Panc1 (cell line): Measurements from ENCODE around the gene SUGCT. TPM values are rescaled to one million over a fixed set of nuclear protein-coding genes. Genes with fewer than 3 reads are reported as not detected.

Experiments used
- ATAC-seq: fragments of 200-7000 bp; cut with Tn5 transposase; 2 replicates; pipeline ENCODE4 v1.9.1; 2020; ENCODE audit warnings: mild to moderate bottlenecking, moderate library complexity
- BruUV-seq: library from RNA; stranded (reverse); fragments of 400-500 nt; replicated peaks from 2 replicates; lab custom pipeline; 2021; lab: Mats Ljungman, UMichigan
- CTCF ChIA-PET: fragments of 300-600 bp; sonication (Branson Sonifier 250); formaldehyde crosslinking; loops from one replicate; lab custom pipeline; 2022; ENCODE audit warnings: antibody characterized with exemption; lab: Charles Lee
- POLR2A ChIA-PET: fragments of 300-600 bp; sonication (Branson Sonifier 250); formaldehyde crosslinking; loops from one replicate; lab custom pipeline; 2022; ENCODE audit warnings: antibody characterized with exemption; lab: Charles Lee
- DNase-seq: peaks from one replicate; pipeline ENCODE4 v3.0.0-alpha.2; 2010; ENCODE audit warnings: low read depth, low spot score
- H3K27ac ChIP-seq: 2 replicates; pipeline ENCODE4 v1.5.1; 2011; ENCODE audit warnings: mild to moderate bottlenecking, low read length, inconsistent platforms
- H3K27me3 ChIP-seq: fragments of 200-500 bp; sonication (Bioruptor generic); 2 replicates; pipeline ENCODE4 v1.6.0; 2014; ENCODE audit warnings: low read length, inconsistent platforms; ENCODE audit not compliant: control insufficient read depth, insufficient read depth
- H3K36me3 ChIP-seq: fragments of 200-500 bp; sonication (Bioruptor generic); 2 replicates; pipeline ENCODE4 v1.5.1; 2014; ENCODE audit warnings: inconsistent platforms, mild to moderate bottlenecking, low read length, moderate library complexity; ENCODE audit not compliant: control insufficient read depth, insufficient read depth
- H3K4me1 ChIP-seq: 2 replicates; pipeline ENCODE4 v1.5.1; 2011; ENCODE audit warnings: inconsistent platforms, mild to moderate bottlenecking, low read length, moderate library complexity; ENCODE audit not compliant: control insufficient read depth, insufficient read depth
- H3K4me3 ChIP-seq, 2 experiments: 2 replicates each; pipeline ENCODE4 v1.5.1; 2011 to 2012; ENCODE audit warnings: low read depth in 2 of 2, low read length in 2 of 2, mild to moderate bottlenecking in 2 of 2, inconsistent platforms in 1 of 2, moderate library complexity in 1 of 2
- H3K9me3 ChIP-seq: fragments of 200-500 bp; sonication (Bioruptor generic); 2 replicates; pipeline ENCODE4 v1.5.1; 2014; ENCODE audit warnings: low read depth, mild to moderate bottlenecking, inconsistent platforms, low read length, moderate library complexity; ENCODE audit not compliant: control insufficient read depth, insufficient read depth
- CTCF ChIP-seq: fragments of 450-650 bp; IDR thresholded peaks from 2 replicates; pipeline ENCODE4 v1.5.1; 2017; ENCODE audit warnings: mild to moderate bottlenecking
- POLR2AphosphoS5 ChIP-seq: IDR thresholded peaks from 2 replicates; pipeline ENCODE4 v1.6.1; 2012; ENCODE audit warnings: mild to moderate bottlenecking, low read depth, low read length, moderate library complexity
- REST ChIP-seq, 2 experiments: IDR thresholded peaks; 2 replicates each; pipeline ENCODE4 v1.6.1; 2011 to 2012; ENCODE audit warnings: low read depth in 2 of 2, control low read depth in 1 of 2, low read length in 1 of 2, mild to moderate bottlenecking in 1 of 2, moderate library complexity in 1 of 2; ENCODE audit not compliant: insufficient read depth in 1 of 2
- SIN3A ChIP-seq: IDR thresholded peaks from 2 replicates; pipeline ENCODE4 v1.6.1; 2012; ENCODE audit warnings: low read depth, mild to moderate bottlenecking, low read length, moderate library complexity, borderline replicate concordance; ENCODE audit not compliant: insufficient read depth
- TCF7L2 ChIP-seq: IDR thresholded peaks from 2 replicates; pipeline ENCODE4 v1.6.1; 2011; ENCODE audit warnings: mild to moderate bottlenecking, low read depth, low read length, inconsistent platforms
- in situ Hi-C: cut with HindIII; loops from 2 replicates; pipeline ENCODE4 v1.10.0; 2016; ENCODE audit warnings: low sequenced_read_pairs, low pct_unique_long_range_greater_than_20kb
- intact Hi-C: fragments of 100-400 bp; cut with micrococcal nuclease; formaldehyde crosslinking; loops from one replicate; pipeline ENCODE4 v1.10.0; 2022; ENCODE audit not compliant: unreplicated experiment
- total RNA-seq: library from RNA; stranded (reverse); gene quantifications from one replicate; pipeline ENCODE4 v1.2.1, GENCODE V29; 2021; ENCODE audit not compliant: unreplicated experiment

SUGCT gene
- total RNA-seq, 1 experiment from 2014 or later: 3.1 TPM

- intact Hi-C loops (no loop called here), in situ Hi-C loops (no loop called here)
- no peak for ATAC-seq
- H3K4me1 ChIP-seq: no peaks in the 10 kb centered on the region
- no peak for DNase-seq
- H3K4me3 ChIP-seq: no peak overlapping the region
- H3K27me3 ChIP-seq: no peaks in the 10 kb centered on the region
- CTCF ChIA-PET: no interaction called here
- H3K9me3 ChIP-seq: peaks cover 5% of the 10 kb centered on the region; the same call in 1 of the 2 replicates
- H3K27ac ChIP-seq: no peak overlapping the region
- H3K36me3 ChIP-seq: no peaks in the 10 kb centered on the region
- POLR2A ChIA-PET: no interaction called here
- TF ChIP-seq SIN3A: no peak
- no peak for TF ChIP-seq TCF7L2
- TF ChIP-seq CTCF: no peak
- TF ChIP-seq POLR2AphosphoS5: no peak
- no peak for TF ChIP-seq REST (IDR thresholded peaks at IDR 0.05; ENCODE audit: insufficient read depth in 1 of 2, low read depth in 2 of 2, low read length in 1 of 2)
- no TSS peak for BruUV-seq
These were observed 604.5 kb downstream of the SUGCT start for GRCh38 chr7:40739257-40739656.

- Histone ChIP-seq H3K27me3 (no peaks in the 10 kb centered on the region), H3K4me1 (no peaks in the 10 kb centered on the region), H3K27ac (no peak overlapping the region), H3K36me3 (no peaks in the 10 kb centered on the region), H3K4me3 (no peak overlapping the region), H3K9me3 (0 out of 2 replicates have a peak, but pooled peaks cover 5% of the 10 kb centered on the region)
- in situ Hi-C loops: no loop called here
- intact Hi-C loops: no loop called here
- no peak for DNase-seq
- no peak for ATAC-seq
- BruUV-seq: no TSS peak
- ChIA-PET CTCF (no interaction called here), POLR2A (no interaction called here)
- no peak for TF ChIP-seq SIN3A
- no peak for TF ChIP-seq POLR2AphosphoS5
- no peak for TF ChIP-seq REST (IDR thresholded peaks at IDR 0.05; ENCODE audit: insufficient read depth in 1 of 2, low read depth in 2 of 2, low read length in 1 of 2)
- no peak for TF ChIP-seq CTCF
- no peak for TF ChIP-seq TCF7L2
These were observed 607.5 kb downstream of the SUGCT start for GRCh38 chr7:40742270-40742669.
